ENCODE data around the gene BBS5. TPM values are rescaled to one million over a fixed set of nuclear protein-coding genes. Genes with fewer than 3 reads are reported as not detected.

Gene BBS5
- total RNA-seq, 1 experiment from 2014 or later = 4.6 TPM

Other genes with a start within 250 kb of the BBS5 start
- 0.20 TPM for gene LRP2, start 117.0 kb upstream of the BBS5 start, total RNA-seq (2021; ENCODE audit: unreplicated experiment)
- gene KLHL41, start 30.2 kb downstream of the BBS5 start, total RNA-seq (2021; ENCODE audit: unreplicated experiment) = 0.15 TPM
- gene FASTKD1, start 94.4 kb downstream of the BBS5 start, total RNA-seq (2021; ENCODE audit: unreplicated experiment) = 37.6 TPM
- gene PPIG, start 104.9 kb downstream of the BBS5 start, total RNA-seq (2021; ENCODE audit: unreplicated experiment) = 55.3 TPM
- not detected for gene CFAP210, start 214.9 kb downstream of the BBS5 start, total RNA-seq (2021; ENCODE audit: unreplicated experiment)
- 2.8 TPM for gene PHOSPHO2, start 215.0 kb downstream of the BBS5 start, total RNA-seq (2021; ENCODE audit: unreplicated experiment)

Measured in HCT116 (cell line).